SK-N-SH treated with all-trans-retinoic acid at 6 μM for 48 hours (cell line): ENCODE measurements around the gene KRTAP10-1.

Experiments
- ATAC-seq: fragments of 200-7000 bp; cut with Tn5 transposase; 3 replicates; pipeline ENCODE4 v1.9.1; 2020; ENCODE audit warnings: mild to moderate bottlenecking, moderate library complexity
- ARNTL ChIP-seq: fragments of 450-650 bp; formaldehyde crosslinking; IDR thresholded peaks from 2 replicates; pipeline ENCODE4 v1.5.0; 2020; ENCODE audit warnings: low read depth, mild to moderate bottlenecking, moderate library complexity, borderline replicate concordance
- BACH2 ChIP-seq: fragments of 250-450 bp; sonication (Bioruptor Pico); IDR thresholded peaks from 2 replicates; pipeline ENCODE4 v1.9.0; 2021; ENCODE audit warnings: mild to moderate bottlenecking, borderline replicate concordance
- CREB5 ChIP-seq: fragments of 250-450 bp; sonication (Bioruptor Pico); IDR thresholded peaks from 2 replicates; pipeline ENCODE4 v1.5.1; 2020; ENCODE audit warnings: low read depth, mild to moderate bottlenecking, moderate library complexity
- CSDC2 ChIP-seq: fragments of 250-450 bp; sonication (Bioruptor Pico); IDR thresholded peaks from 2 replicates; pipeline ENCODE4 v1.5.0; 2020; ENCODE audit warnings: mild to moderate bottlenecking, moderate library complexity
- CSRNP3 ChIP-seq: fragments of 250-450 bp; sonication (Bioruptor Pico); IDR thresholded peaks from 2 replicates; pipeline ENCODE4 v1.5.1; 2021; ENCODE audit warnings: mild to moderate bottlenecking, moderate library complexity
- ESRRG ChIP-seq: fragments of 250-450 bp; sonication (Bioruptor Pico); IDR thresholded peaks from 2 replicates; pipeline ENCODE4 v1.6.1; 2021; ENCODE audit warnings: mild to moderate bottlenecking
- GLIS3 ChIP-seq: fragments of 250-450 bp; sonication (Bioruptor Pico); IDR thresholded peaks from 2 replicates; pipeline ENCODE4 v1.5.0; 2020; ENCODE audit warnings: mild to moderate bottlenecking, moderate library complexity
- ISL1 ChIP-seq: fragments of 250-450 bp; sonication (Bioruptor Pico); IDR thresholded peaks from 2 replicates; pipeline ENCODE4 v2.1.2; 2022; ENCODE audit warnings: mild to moderate bottlenecking, moderate library complexity
- OSR1 ChIP-seq: fragments of 250-450 bp; sonication (Bioruptor Pico); IDR thresholded peaks from 2 replicates; pipeline ENCODE4 v1.8.0; 2022; ENCODE audit warnings: moderate library complexity, mild to moderate bottlenecking, inconsistent platforms
- PATZ1 ChIP-seq: fragments of 250-450 bp; sonication (Bioruptor Pico); IDR thresholded peaks from 2 replicates; pipeline ENCODE4 v1.8.0; 2020; ENCODE audit warnings: mild to moderate bottlenecking, moderate library complexity, borderline replicate concordance
- POU6F1 ChIP-seq: fragments of 250-450 bp; sonication (Bioruptor Pico); IDR thresholded peaks from 2 replicates; pipeline ENCODE4 v1.8.0; 2021; ENCODE audit warnings: low read depth, mild to moderate bottlenecking, moderate library complexity, borderline replicate concordance
- RARB ChIP-seq: fragments of 250-450 bp; sonication (Bioruptor Pico); IDR thresholded peaks from 2 replicates; pipeline ENCODE4 v1.8.0; 2021; ENCODE audit warnings: mild to moderate bottlenecking, moderate library complexity
- SNAI2 ChIP-seq: fragments of 250-450 bp; sonication (Bioruptor Pico); IDR thresholded peaks from 2 replicates; pipeline ENCODE4 v1.5.0; 2020; ENCODE audit warnings: mild to moderate bottlenecking, moderate library complexity
- TCF4 ChIP-seq: fragments of 250-450 bp; sonication (Bioruptor Pico); IDR thresholded peaks from 2 replicates; pipeline ENCODE4 v1.8.0; 2021; ENCODE audit warnings: mild to moderate bottlenecking, moderate library complexity, borderline replicate concordance
- TOX ChIP-seq: fragments of 250-450 bp; sonication (Bioruptor Pico); IDR thresholded peaks from 2 replicates; pipeline ENCODE4 v1.8.0; 2021; ENCODE audit warnings: mild to moderate bottlenecking, moderate library complexity, borderline replicate concordance
- TSHZ2 ChIP-seq: fragments of 250-450 bp; sonication (Bioruptor Pico); IDR thresholded peaks from 2 replicates; pipeline ENCODE4 v1.5.0; 2020; ENCODE audit warnings: mild to moderate bottlenecking, moderate library complexity
- ZFP30 ChIP-seq: fragments of 450-650 bp; formaldehyde crosslinking; IDR thresholded peaks from 2 replicates; pipeline ENCODE4 v1.5.0; 2022; ENCODE audit warnings: mild to moderate bottlenecking, moderate library complexity
- ZNF70 ChIP-seq: fragments of 450-650 bp; formaldehyde crosslinking; IDR thresholded peaks from 2 replicates; pipeline ENCODE4 v1.5.0; 2020; ENCODE audit warnings: mild to moderate bottlenecking, moderate library complexity

KRTAP10-1 gene

GRCh38 chr21:44494418-44494817, 45.6 kb downstream of the KRTAP10-1 start:
- ATAC-seq = no peak
- TF ChIP-seq ARNTL (CRISPR knock-in tag) = no peak
- TF ChIP-seq GLIS3 (CRISPR knock-in tag) = no peak
- TF ChIP-seq ZNF70 (CRISPR knock-in tag) = no peak
- no peak for TF ChIP-seq TOX (CRISPR knock-in tag)
- no peak for TF ChIP-seq CREB5
- no peak for TF ChIP-seq SNAI2 (CRISPR knock-in tag)
- TF ChIP-seq CSDC2 = no peak

- no peak for ATAC-seq
- no peak for TF ChIP-seq BACH2
Measured at GRCh38 chr21:44492567-44493385, 47.2 kb downstream of the KRTAP10-1 start.

- no peak for ATAC-seq
- TF ChIP-seq OSR1 (CRISPR knock-in tag) = no peak
- no peak for TF ChIP-seq TCF4 (CRISPR knock-in tag)
- no peak for TF ChIP-seq TSHZ2 (CRISPR knock-in tag)
- no peak for TF ChIP-seq POU6F1 (CRISPR knock-in tag)
- no peak for TF ChIP-seq ISL1 (CRISPR knock-in tag)
- no peak for TF ChIP-seq ESRRG (CRISPR knock-in tag)
- no peak for TF ChIP-seq PATZ1 (CRISPR knock-in tag)
- no peak for TF ChIP-seq RARB
- TF ChIP-seq ZFP30 (CRISPR knock-in tag) = no peak
- no peak for TF ChIP-seq ARNTL (CRISPR knock-in tag)
- no peak for TF ChIP-seq CSRNP3 (CRISPR knock-in tag)
- TF ChIP-seq CREB5 = no peak
Measured at GRCh38 chr21:44490816-44491215, 49.2 kb downstream of the KRTAP10-1 start.
